Esophagus squamous epithelium (tissue), 5 donors: Measurements from ENCODE around the gene GAL3ST2. TPM values are rescaled to one million over a fixed set of nuclear protein-coding genes. Genes with fewer than 3 reads are reported as not detected.

ENCODE experiments used
- DNase-seq: peaks from one replicate; lab custom pipeline; 2025; lab: John Stamatoyannopoulos, UW
- H3K27ac ChIP-seq, 4 donors: fragments of 200-600 bp; sonication (generic); one replicate each; pipeline ENCODE4 v1.5.1; 2016 to 2019; ENCODE audit warnings: mild to moderate bottlenecking in 1 of 4
- H3K27me3 ChIP-seq, 4 donors: fragments of 200-600 bp; sonication (generic); 1 replicate in 3 of 4; 2 replicates in 1 of 4; pipeline versions ENCODE4 v1.5.1 to v1.6.0; 2017 to 2021; ENCODE audit warnings: antibody characterized with exemption in 1 of 4
- H3K36me3 ChIP-seq, 3 donors: fragments of 200-600 bp; sonication (generic); one replicate each; pipeline ENCODE4 v1.5.1; 2016 to 2019
- H3K4me1 ChIP-seq, 3 donors: fragments of 200-600 bp; sonication (generic); one replicate each; pipeline ENCODE4 v1.5.1; 2017 to 2019
- H3K4me3 ChIP-seq, 4 donors: fragments of 200-600 bp; sonication (generic); 1 replicate in 3 of 4; 2 replicates in 1 of 4; pipeline ENCODE4 v1.5.1; 2016 to 2019; ENCODE audit warnings: mild to moderate bottlenecking in 2 of 4, moderate library complexity in 1 of 4
- H3K9me3 ChIP-seq, 3 donors: fragments of 200-600 bp; sonication (generic); one replicate each; pipeline ENCODE4 v1.5.1; 2016 to 2019
- POLR2A ChIP-seq, 4 donors: fragments of 450-650 bp; IDR thresholded peaks; one replicate each; pipeline ENCODE4 v1.6.1; 2017; ENCODE audit warnings: antibody characterized with exemption in 4 of 4, mild to moderate bottlenecking in 4 of 4, moderate library complexity in 3 of 4
- WGBS, 2 donors: methylation state at CpG; one replicate each; pipeline ENCODE4 v1.1.5; 2018; 5-methylcytosine and 5-hydroxymethylcytosine counted together
- intact Hi-C: fragments of 100-400 bp; cut with DNase I; formaldehyde crosslinking; loops from one replicate; pipeline ENCODE4 v1.15.0; 2022
- total RNA-seq, 4 donors: library from RNA; depleted of rRNA; stranded (reverse); fragments of >200 nt; gene quantifications; one replicate each; pipeline ENCODE4 v1.1.0, GENCODE V29; 2016
- TF ChIP-seq, protein P1 (sequence below), 6 experiments: fragments of 450-650 bp in 4 of 6; fragments of 200-600 bp in 2 of 6; sonication (generic) in 2 of 6; IDR thresholded peaks; one replicate each; pipeline ENCODE4 v1.5.1; 2016 to 2019; ENCODE audit warnings: antibody characterized with exemption in 6 of 6, mild to moderate bottlenecking in 4 of 6, moderate library complexity in 4 of 6
- donor health status: DM: yes; HTN: yes; CAD: no.

Gene GAL3ST2
- total RNA-seq, 4 donors from 2014 or later: 0.38 TPM; not detected in 3

GRCh38 chr2:241768850-241769249 lies 7.8 kb upstream of the GAL3ST2 start:
- DNase-seq: no peak
- H3K36me3 ChIP-seq: peaks cover 0 to 25% (median 0%) of the 10 kb centered on the region in 3 donors
- no peak overlapping the region for H3K4me3 ChIP-seq
- TF ChIP-seq POLR2A (IDR thresholded peaks at IDR 0.05): no peak
- TF ChIP-seq, protein P1, sequence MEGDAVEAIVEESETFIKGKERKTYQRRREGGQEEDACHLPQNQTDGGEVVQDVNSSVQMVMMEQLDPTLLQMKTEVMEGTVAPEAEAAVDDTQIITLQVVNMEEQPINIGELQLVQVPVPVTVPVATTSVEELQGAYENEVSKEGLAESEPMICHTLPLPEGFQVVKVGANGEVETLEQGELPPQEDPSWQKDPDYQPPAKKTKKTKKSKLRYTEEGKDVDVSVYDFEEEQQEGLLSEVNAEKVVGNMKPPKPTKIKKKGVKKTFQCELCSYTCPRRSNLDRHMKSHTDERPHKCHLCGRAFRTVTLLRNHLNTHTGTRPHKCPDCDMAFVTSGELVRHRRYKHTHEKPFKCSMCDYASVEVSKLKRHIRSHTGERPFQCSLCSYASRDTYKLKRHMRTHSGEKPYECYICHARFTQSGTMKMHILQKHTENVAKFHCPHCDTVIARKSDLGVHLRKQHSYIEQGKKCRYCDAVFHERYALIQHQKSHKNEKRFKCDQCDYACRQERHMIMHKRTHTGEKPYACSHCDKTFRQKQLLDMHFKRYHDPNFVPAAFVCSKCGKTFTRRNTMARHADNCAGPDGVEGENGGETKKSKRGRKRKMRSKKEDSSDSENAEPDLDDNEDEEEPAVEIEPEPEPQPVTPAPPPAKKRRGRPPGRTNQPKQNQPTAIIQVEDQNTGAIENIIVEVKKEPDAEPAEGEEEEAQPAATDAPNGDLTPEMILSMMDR (IDR thresholded peaks at IDR 0.05): no peak
- intact Hi-C loops: no loop called here
- H3K4me1 ChIP-seq: peaks cover 0 to 31% (median 8%) of the 10 kb centered on the region in 3 donors
- H3K27me3 ChIP-seq: peaks cover 0 to 32% (median 0%) of the 10 kb centered on the region in 4 donors
- H3K27ac ChIP-seq: no peak overlapping the region
- 94 to 100% methylated on average over 1 to 3 of the region's 11 CpGs for WGBS, 2 donors
- H3K9me3 ChIP-seq: no peaks in the 10 kb centered on the region

GRCh38 chr2:241769819-241770184 lies 6.8 kb upstream of the GAL3ST2 start:
- Histone ChIP-seq H3K27ac (no peak overlapping the region), H3K4me1 (peaks cover 2 to 40% (median 15%) of the 10 kb centered on the region in 3 donors), H3K4me3 (no peak overlapping the region), H3K36me3 (peaks cover 0 to 16% (median 0%) of the 10 kb centered on the region in 3 donors), H3K27me3 (peaks cover 0 to 41% (median 0%) of the 10 kb centered on the region in 4 donors), H3K9me3 (no peaks in the 10 kb centered on the region)
- TF ChIP-seq, protein P1 (IDR thresholded peaks at IDR 0.05): no peak
- TF ChIP-seq POLR2A (IDR thresholded peaks at IDR 0.05): no peak
- WGBS, 2 donors: 90 to 100% methylated on average over 2 to 3 of the region's 13 CpGs
- intact Hi-C loops: no loop called here
- DNase-seq: no peak

- intact Hi-C loops: no loop called here
- H3K4me1 ChIP-seq: peaks cover 5 to 46% (median 19%) of the 10 kb centered on the region in 3 donors
- H3K4me3 ChIP-seq: no peak overlapping the region
- peaks cover 0 to 47% (median 0%) of the 10 kb centered on the region in 4 donors for H3K27me3 ChIP-seq
- peaks cover 0 to 16% (median 0%) of the 10 kb centered on the region in 3 donors for H3K36me3 ChIP-seq
- TF ChIP-seq, protein P1 (IDR thresholded peaks at IDR 0.05): no peak
- no peak for TF ChIP-seq POLR2A (IDR thresholded peaks at IDR 0.05)
- 78 to 81% methylated on average over 4 to 6 of the region's 27 CpGs for WGBS, 2 donors
- no peak overlapping the region for H3K27ac ChIP-seq
- H3K9me3 ChIP-seq: no peaks in the 10 kb centered on the region
- no peak for DNase-seq
Observed at GRCh38 chr2:241770185-241770935, 6.3 kb upstream of the GAL3ST2 start.

- intact Hi-C loops: no loop called here
- DNase-seq: no peak
- no peak overlapping the region for H3K27ac ChIP-seq
- peaks cover 5 to 50% (median 19%) of the 10 kb centered on the region in 3 donors for H3K4me1 ChIP-seq
- WGBS, 2 donors: 89% methylated on average over 12 of the region's 12 CpGs; no CpG with 5 or more reads in 1 of the 2 donors
- no peak for TF ChIP-seq POLR2A (IDR thresholded peaks at IDR 0.05)
- TF ChIP-seq, protein P1 (IDR thresholded peaks at IDR 0.05): no peak
- H3K36me3 ChIP-seq: peaks cover 0 to 16% (median 0%) of the 10 kb centered on the region in 3 donors
- H3K4me3 ChIP-seq: no peak overlapping the region
- no peaks in the 10 kb centered on the region for H3K9me3 ChIP-seq
- H3K27me3 ChIP-seq: peaks cover 0 to 52% (median 0%) of the 10 kb centered on the region in 4 donors
Observed at GRCh38 chr2:241770936-241771285, 5.7 kb upstream of the GAL3ST2 start.
